Astrocyte (in vitro differentiated cells and primary cell): Measurements from ENCODE around the gene RUNX1. TPM values are rescaled to one million over a fixed set of nuclear protein-coding genes. Genes with fewer than 3 reads are reported as not detected.

Experiments used
- DNase-seq: peaks from one replicate; pipeline ENCODE4 v3.0.0-alpha.2; 2010; ENCODE audit warnings: low read depth
- FAIRE-seq: peaks from 2 replicates; lab custom pipeline; 2011; peaks lifted over from hg19 to GRCh38; lab: Jason Lieb, UNC
- H2AFZ ChIP-seq: 2 replicates; pipeline ENCODE4 v1.6.0; 2012; ENCODE audit warnings: low read depth, low read length, inconsistent platforms
- H3K27ac ChIP-seq: 2 replicates; pipeline ENCODE4 v1.5.1; 2011; ENCODE audit warnings: low read depth, low read length, inconsistent platforms
- H3K27me3 ChIP-seq: 2 replicates; pipeline ENCODE4 v1.6.0; 2011; ENCODE audit warnings: low read length, inconsistent platforms; ENCODE audit not compliant: insufficient read depth
- H3K36me3 ChIP-seq: 2 replicates; pipeline ENCODE4 v1.5.1; 2011; ENCODE audit warnings: low read length, inconsistent platforms; ENCODE audit not compliant: insufficient read depth
- H3K4me1 ChIP-seq: 2 replicates; pipeline ENCODE4 v1.5.1; 2011; ENCODE audit warnings: low read length, inconsistent platforms; ENCODE audit not compliant: insufficient read depth
- H3K4me2 ChIP-seq: 2 replicates; pipeline ENCODE4 v1.6.0; 2012; ENCODE audit warnings: low read length, inconsistent platforms
- H3K4me3 ChIP-seq: 2 replicates; pipeline ENCODE4 v1.5.1; 2011; ENCODE audit warnings: low read depth, mild to moderate bottlenecking, low read length, inconsistent platforms; ENCODE audit not compliant: insufficient read depth
- H3K79me2 ChIP-seq: 2 replicates; pipeline ENCODE4 v1.6.0; 2012; ENCODE audit warnings: mild to moderate bottlenecking, low read length, inconsistent platforms; ENCODE audit not compliant: insufficient read depth
- H3K9ac ChIP-seq: 2 replicates; pipeline ENCODE4 v1.6.0; 2012; ENCODE audit warnings: mild to moderate bottlenecking, low read length, inconsistent platforms
- H3K9me3 ChIP-seq: 2 replicates; pipeline ENCODE4 v1.5.1; 2012; ENCODE audit warnings: low read depth, mild to moderate bottlenecking, low read length, inconsistent platforms; ENCODE audit not compliant: insufficient read depth
- H4K20me1 ChIP-seq: 2 replicates; pipeline ENCODE4 v1.6.0; 2012; ENCODE audit warnings: low read length, inconsistent platforms; ENCODE audit not compliant: insufficient read depth
- H3K27ac Mint-ChIP-seq: one replicate; pipeline ENCODE4 v1.8.0; 2021; ENCODE audit warnings: mild to moderate bottlenecking, mixed read lengths; ENCODE audit not compliant: unreplicated experiment
- H3K27me3 Mint-ChIP-seq: one replicate; pipeline ENCODE4 v1.8.0; 2021; ENCODE audit warnings: low read depth, mixed read lengths; ENCODE audit not compliant: unreplicated experiment
- H3K36me3 Mint-ChIP-seq: one replicate; pipeline ENCODE4 v1.8.0; 2021; ENCODE audit warnings: low read depth, mixed read lengths; ENCODE audit not compliant: unreplicated experiment
- H3K4me1 Mint-ChIP-seq: one replicate; pipeline ENCODE4 v1.8.0; 2021; ENCODE audit warnings: low read depth, mixed read lengths; ENCODE audit not compliant: unreplicated experiment
- H3K4me3 Mint-ChIP-seq: one replicate; pipeline ENCODE4 v1.8.0; 2021; ENCODE audit warnings: mild to moderate bottlenecking, moderate library complexity, mixed read lengths; ENCODE audit not compliant: unreplicated experiment
- H3K9me3 Mint-ChIP-seq: one replicate; pipeline ENCODE4 v1.8.0; 2021; ENCODE audit warnings: mild to moderate bottlenecking, mixed read lengths; ENCODE audit not compliant: unreplicated experiment
- CTCF ChIP-seq: IDR thresholded peaks from 2 replicates; pipeline ENCODE4 v1.5.1; 2011; ENCODE audit warnings: low read depth, mild to moderate bottlenecking, inconsistent platforms, low read length, moderate library complexity; ENCODE audit not compliant: insufficient read depth
- EZH2 ChIP-seq: IDR thresholded peaks from 2 replicates; pipeline ENCODE4 v1.6.1; 2012; ENCODE audit warnings: mild to moderate bottlenecking, low read length, inconsistent platforms; ENCODE audit not compliant: insufficient read depth
- total RNA-seq: library from RNA; stranded (reverse); gene quantifications from 2 replicates; pipeline ENCODE4 v1.2.1, GENCODE V29; 2021

The RUNX1 gene
- total RNA-seq, 1 donor from 2014 or later: 84.6 TPM

- Mint-ChIP-seq H3K9me3 (no peaks in the 10 kb centered on the region), H3K4me1 (peaks cover 70% of the 10 kb centered on the region), H3K27ac (peak overlapping the region; percentile 54), H3K27me3 (no peaks in the 10 kb centered on the region), H3K36me3 (peaks cover 53% of the 10 kb centered on the region), H3K4me3 (peak overlapping the region; percentile 22)
- Histone ChIP-seq H3K79me2 (peaks cover 45% of the 10 kb centered on the region), H3K4me2 (no peak overlapping the region), H3K9me3 (no peaks in the 10 kb centered on the region), H3K4me1 (peaks cover 42% of the 10 kb centered on the region), H3K4me3 (no peak overlapping the region), H3K36me3 (peaks cover 59% of the 10 kb centered on the region), H4K20me1 (peaks cover 91% of the 10 kb centered on the region), H3K9ac (no peak overlapping the region), H3K27ac (no peak overlapping the region), H3K27me3 (no peaks in the 10 kb centered on the region), H2AFZ (no peak overlapping the region)
- FAIRE-seq: no peak
- TF ChIP-seq EZH2: no peak
- no peak for TF ChIP-seq CTCF
- DNase-seq: no peak
Observed at GRCh38 chr21:34815831-34816705, 233.0 kb downstream of the RUNX1 start.

DNA sequence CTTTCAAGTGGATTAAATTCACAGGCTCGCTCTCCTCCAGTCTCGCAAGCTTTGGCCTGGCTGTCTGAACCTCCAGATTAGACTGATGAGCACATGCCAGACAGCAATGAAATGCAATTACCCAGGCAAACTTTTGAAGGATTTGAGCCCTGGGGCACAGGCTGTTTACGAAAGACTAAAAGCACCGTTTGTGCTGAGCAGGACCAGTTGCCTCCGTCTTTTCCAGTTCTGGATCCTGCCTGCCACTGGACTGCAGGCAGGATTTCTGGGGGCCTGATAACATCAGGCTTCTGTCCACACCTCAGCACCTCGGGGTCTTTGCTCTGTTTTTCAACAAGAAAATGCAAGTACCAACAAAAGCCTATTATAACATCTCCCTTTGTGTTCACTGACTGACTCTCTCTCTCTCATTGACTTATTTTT, 234.6 kb downstream of the RUNX1 start:
- Histone ChIP-seq H3K4me2 (no peak overlapping the region), H3K4me3 (no peak overlapping the region), H3K27me3 (no peaks in the 10 kb centered on the region), H2AFZ (no peak overlapping the region), H3K79me2 (peaks cover 51% of the 10 kb centered on the region), H3K27ac (no peak overlapping the region), H3K9ac (no peak overlapping the region), H3K4me1 (peaks cover 47% of the 10 kb centered on the region), H3K36me3 (peaks cover 62% of the 10 kb centered on the region), H4K20me1 (peaks cover 86% of the 10 kb centered on the region), H3K9me3 (no peaks in the 10 kb centered on the region)
- Mint-ChIP-seq H3K36me3 (peaks cover 47% of the 10 kb centered on the region), H3K27me3 (no peaks in the 10 kb centered on the region), H3K27ac (peak overlapping the region; percentile 54), H3K9me3 (no peaks in the 10 kb centered on the region), H3K4me1 (peaks cover 79% of the 10 kb centered on the region), H3K4me3 (no peak overlapping the region)
- DNase-seq (no peak), FAIRE-seq (no peak)
- TF ChIP-seq EZH2: no peak
- TF ChIP-seq CTCF: no peak

- Histone ChIP-seq H4K20me1 (peaks cover 74% of the 10 kb centered on the region), H3K36me3 (peaks cover 51% of the 10 kb centered on the region), H3K4me1 (peaks cover 59% of the 10 kb centered on the region), H3K27ac (peak overlapping the region; percentile 92), H3K27me3 (no peaks in the 10 kb centered on the region), H3K79me2 (peaks cover 47% of the 10 kb centered on the region), H3K4me3 (no peak overlapping the region), H3K9me3 (no peaks in the 10 kb centered on the region), H3K9ac (peak overlapping the region; percentile 68), H2AFZ (no peak overlapping the region), H3K4me2 (peak overlapping the region; percentile 54)
- Mint-ChIP-seq H3K27ac (peak overlapping the region; percentile 75), H3K27me3 (no peaks in the 10 kb centered on the region), H3K9me3 (no peaks in the 10 kb centered on the region), H3K4me1 (peaks cover 85% of the 10 kb centered on the region), H3K36me3 (peaks cover 40% of the 10 kb centered on the region), H3K4me3 (peak overlapping the region; percentile 17)
- TF ChIP-seq EZH2 (no peak), CTCF (no peak)
- no peak for FAIRE-seq
- DNase-seq: peak; percentile 83
Observed at GRCh38 chr21:34813266-34813894, 235.7 kb downstream of the RUNX1 start.
